Esophagus muscularis mucosa (tissue), 4 donors: ENCODE measurements around the gene MCOLN3. TPM values are rescaled to one million over a fixed set of nuclear protein-coding genes. Genes with fewer than 3 reads are reported as not detected.

Experiments
- DNase-seq: peaks from one replicate; pipeline ENCODE4 v3.0.0-alpha.2; 2017; ENCODE audit errors: extremely low spot score
- H3K27ac ChIP-seq, 4 donors: fragments of 200-600 bp; sonication (generic); replicated peaks in 1 of 4; 1 replicate in 3 of 4; 2 replicates in 1 of 4; pipeline ENCODE4 v1.5.1; 2016 to 2019; ENCODE audit warnings: mild to moderate bottlenecking in 1 of 4
- H3K27me3 ChIP-seq, 4 donors: fragments of 200-600 bp; sonication (generic); one replicate each; pipeline versions ENCODE4 v1.5.1 to v1.6.0; 2016 to 2019
- H3K36me3 ChIP-seq, 4 donors: fragments of 200-600 bp; sonication (generic); one replicate each; pipeline ENCODE4 v1.5.1; 2016 to 2019
- H3K4me1 ChIP-seq, 4 donors: fragments of 200-600 bp; sonication (generic); one replicate each; pipeline ENCODE4 v1.5.1; 2016 to 2019
- H3K4me3 ChIP-seq, 4 donors: fragments of 200-600 bp; sonication (generic); 1 replicate in 2 of 4; 2 replicates in 2 of 4; pipeline ENCODE4 v1.5.1; 2016 to 2019; ENCODE audit warnings: mild to moderate bottlenecking in 4 of 4, moderate library complexity in 1 of 4
- H3K9me3 ChIP-seq, 4 donors: fragments of 200-600 bp; sonication (generic); 1 replicate in 3 of 4; 2 replicates in 1 of 4; pipeline ENCODE4 v1.5.1; 2016 to 2019
- CTCF ChIP-seq, 3 experiments: fragments of 200-600 bp in 2 of 3; fragments of 450-650 bp in 1 of 3; sonication (generic) in 2 of 3; IDR thresholded peaks; one replicate each; pipeline ENCODE4 v1.5.1; 2017 to 2019; ENCODE audit warnings: antibody characterized with exemption in 3 of 3, mild to moderate bottlenecking in 2 of 3, moderate library complexity in 1 of 3
- EP300 ChIP-seq: sonication (generic); formaldehyde crosslinking; IDR thresholded peaks from one replicate; pipeline ENCODE4 v1.6.1; 2017; ENCODE audit warnings: antibody characterized with exemption
- POLR2A ChIP-seq: fragments of 450-650 bp; IDR thresholded peaks from one replicate; pipeline ENCODE4 v1.6.1; 2017; ENCODE audit warnings: antibody characterized with exemption, moderate library complexity, mild to moderate bottlenecking, low read depth
- POLR2AphosphoS5 ChIP-seq, 2 donors: sonication (generic); formaldehyde crosslinking; IDR thresholded peaks; one replicate each; pipeline ENCODE4 v1.6.1; 2017; ENCODE audit warnings: antibody characterized with exemption in 2 of 2
- WGBS: methylation state at CpG from one replicate; pipeline ENCODE4 v1.1.5; 2018; 5-methylcytosine and 5-hydroxymethylcytosine counted together
- intact Hi-C: fragments of 100-400 bp; cut with DNase I; formaldehyde crosslinking; loops from one replicate; pipeline ENCODE4 v1.15.1; 2023
- total RNA-seq, 4 donors: library from RNA; depleted of rRNA; stranded (reverse); fragments of >200 nt; gene quantifications; one replicate each; pipeline versions ENCODE4 v1.1.0 to v1.2.1, GENCODE V29; 2016

Gene MCOLN3
- total RNA-seq, 4 donors from 2014 or later = 0.65 to 2.1 (median 1.0) TPM

GRCh38 chr1:84985365-84985764 lies 62.9 kb downstream of the MCOLN3 start:
- H3K36me3 ChIP-seq = no peaks in the 10 kb centered on the region
- no peak overlapping the region for H3K4me3 ChIP-seq
- no peak for DNase-seq
- H3K27ac ChIP-seq = no peak overlapping the region
- intact Hi-C loops = no loop called here
- TF ChIP-seq EP300 (no peak), CTCF (IDR thresholded peaks at IDR 0.05) (no peak), POLR2AphosphoS5 (IDR thresholded peaks at IDR 0.05) (no peak), POLR2A (no peak)
- no peaks in the 10 kb centered on the region for H3K9me3 ChIP-seq
- H3K4me1 ChIP-seq = no peaks in the 10 kb centered on the region
- H3K27me3 ChIP-seq = no peaks in the 10 kb centered on the region

DNA sequence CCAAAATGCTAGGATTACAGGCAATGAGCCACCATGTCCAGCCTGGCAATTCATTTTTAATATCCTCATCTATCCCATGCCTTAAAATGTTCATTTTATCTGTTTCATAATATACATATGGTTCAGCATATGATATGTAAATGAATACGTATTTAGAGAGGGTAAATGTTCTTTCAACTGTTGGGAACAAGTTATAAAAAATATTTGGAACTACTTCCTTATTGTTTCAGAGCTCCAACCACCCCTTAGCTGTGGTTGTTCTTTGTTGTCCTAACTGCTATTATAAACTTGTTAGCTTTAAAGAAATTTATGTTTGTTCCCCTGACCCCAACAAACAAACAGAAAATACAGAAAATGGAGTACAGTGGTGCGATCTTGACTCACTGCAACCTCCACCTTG lies 65.9 kb downstream of the MCOLN3 start:
- TF ChIP-seq EP300 = no peak
- no peak for TF ChIP-seq POLR2A
- no peak for TF ChIP-seq POLR2AphosphoS5 (IDR thresholded peaks at IDR 0.05)
- WGBS = 85% methylated on average over 2 of the region's 2 CpGs
- DNase-seq = no peak

GRCh38 chr1:84975035-84975434 lies 73.3 kb downstream of the MCOLN3 start:
- no peaks in the 10 kb centered on the region for H3K36me3 ChIP-seq
- H3K4me1 ChIP-seq = no peaks in the 10 kb centered on the region
- no peak overlapping the region for H3K27ac ChIP-seq
- intact Hi-C loops = no loop called here
- H3K9me3 ChIP-seq = peaks cover 0 to 3% (median 0%) of the 10 kb centered on the region in 4 donors
- DNase-seq = no peak
- no peaks in the 10 kb centered on the region for H3K27me3 ChIP-seq
- WGBS = 50% methylated on average over 2 of the region's 2 CpGs
- H3K4me3 ChIP-seq = no peak overlapping the region
- TF ChIP-seq CTCF (IDR thresholded peaks at IDR 0.05) = no peak
- no peak for TF ChIP-seq EP300
- no peak for TF ChIP-seq POLR2A
- no peak for TF ChIP-seq POLR2AphosphoS5 (IDR thresholded peaks at IDR 0.05)

More for the DNA sequence above, 65.9 kb downstream of the MCOLN3 start:
- Histone ChIP-seq H3K27me3 (no peaks in the 10 kb centered on the region), H3K4me3 (no peak overlapping the region), H3K9me3 (peaks cover 0 to 3% (median 0%) of the 10 kb centered on the region in 4 donors), H3K27ac (no peak overlapping the region), H3K36me3 (no peaks in the 10 kb centered on the region), H3K4me1 (no peaks in the 10 kb centered on the region)
- intact Hi-C loops = no loop called here

DNA sequence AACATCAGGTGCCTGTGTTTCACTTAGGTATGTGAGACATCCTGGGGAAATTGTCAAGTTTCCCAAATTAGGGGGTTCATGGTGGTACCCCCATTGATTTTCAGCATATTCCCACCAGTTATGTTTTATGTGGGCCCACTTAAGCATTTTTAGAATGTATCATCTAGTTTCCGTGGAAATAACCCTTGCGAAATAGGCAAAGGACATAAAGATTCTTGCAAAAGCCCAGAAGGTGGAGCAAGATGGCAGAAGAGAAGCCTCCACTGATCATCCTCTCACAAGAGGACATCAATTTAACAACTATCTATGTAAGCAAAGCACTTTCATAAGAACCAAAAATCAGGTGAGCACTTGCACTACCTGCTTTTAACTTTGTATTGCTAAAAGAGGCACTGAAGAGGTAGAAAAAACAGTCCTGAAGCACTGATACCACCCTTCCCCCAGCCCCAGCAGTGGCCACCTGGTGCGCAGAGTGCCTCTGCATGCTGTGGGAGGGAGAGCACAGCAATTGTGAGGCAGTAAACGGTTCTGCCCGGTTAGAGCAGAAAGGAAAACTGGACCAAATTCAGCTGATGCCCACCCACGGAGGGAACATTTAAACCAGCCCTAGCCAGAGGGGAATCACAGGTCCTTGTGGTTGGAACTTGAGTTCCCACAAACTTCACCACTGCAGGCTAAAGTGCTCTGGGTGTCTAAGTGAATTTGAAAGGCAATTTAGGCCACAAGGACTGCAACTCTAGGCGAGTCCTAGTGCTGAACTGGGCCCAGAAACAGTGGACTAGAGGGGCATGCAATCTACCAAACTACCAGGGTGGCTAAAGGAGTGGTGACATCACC lies 74.6 kb downstream of the MCOLN3 start:
- H3K27me3 ChIP-seq = no peaks in the 10 kb centered on the region
- H3K9me3 ChIP-seq = no peaks in the 10 kb centered on the region
- H3K4me1 ChIP-seq = no peaks in the 10 kb centered on the region
- H3K4me3 ChIP-seq = no peak overlapping the region
- H3K27ac ChIP-seq = no peak overlapping the region
- WGBS = 73% methylated on average over 7 of the region's 7 CpGs
- no peaks in the 10 kb centered on the region for H3K36me3 ChIP-seq
- TF ChIP-seq POLR2A = no peak
- no peak for TF ChIP-seq CTCF (IDR thresholded peaks at IDR 0.05)
- no peak for TF ChIP-seq EP300
- no peak for TF ChIP-seq POLR2AphosphoS5 (IDR thresholded peaks at IDR 0.05)
- intact Hi-C loops = no loop called here
- no peak for DNase-seq

GRCh38 chr1:84972377-84972987 lies 75.8 kb downstream of the MCOLN3 start:
- Histone ChIP-seq H3K27ac (no peak overlapping the region), H3K9me3 (no peaks in the 10 kb centered on the region), H3K36me3 (no peaks in the 10 kb centered on the region), H3K4me3 (no peak overlapping the region), H3K4me1 (no peaks in the 10 kb centered on the region), H3K27me3 (no peaks in the 10 kb centered on the region)
- DNase-seq = no peak
- TF ChIP-seq POLR2A (no peak), POLR2AphosphoS5 (IDR thresholded peaks at IDR 0.05) (no peak), CTCF (IDR thresholded peaks at IDR 0.05) (no peak), EP300 (no peak)
- intact Hi-C loops = no loop called here
- 67% methylated on average over 1 of the region's 1 CpG for WGBS
